Liver (tissue), 3 donors: ENCODE measurements around the gene MASP1.

Experiments used
- ATF3 ChIP-seq: IDR thresholded peaks from 2 replicates; pipeline ENCODE4 v1.6.1; 2016; ENCODE audit warnings: antibody characterized with exemption
- CTCF ChIP-seq: fragments of 150-350 bp; IDR thresholded peaks from 2 replicates; pipeline ENCODE4 v1.5.1; 2017; ENCODE audit warnings: improper control_type of control experiment, low read depth, low read length; ENCODE audit not compliant: missing input control
- GABPA ChIP-seq, 2 donors: IDR thresholded peaks in 1 of 2; conservative IDR thresholded peaks in 1 of 2; 2 replicates each; pipeline ENCODE4 v1.6.1; 2016; ENCODE audit warnings: antibody characterized with exemption in 2 of 2, mild to moderate bottlenecking in 1 of 2, moderate library complexity in 1 of 2
- MAX ChIP-seq: IDR thresholded peaks from 2 replicates; pipeline ENCODE4 v1.6.1; 2016; ENCODE audit warnings: antibody characterized with exemption
- donor health status: healthy.
- donor health status: healthy.

GRCh38 chr3:187263270-187263669, 28.3 kb downstream of the MASP1 start:
- TF ChIP-seq GABPA (IDR thresholded peaks at IDR 0.05 in 1 of 2, conservative IDR thresholded peaks at IDR 0.05 in 1 of 2) (no peak), ATF3 (no peak), MAX (no peak), CTCF (no peak)
